Astrocyte (in vitro differentiated cells and primary cell): ENCODE data around the gene FRMD7.

ENCODE experiments used
- EZH2 ChIP-seq: IDR thresholded peaks from 2 replicates; pipeline ENCODE4 v1.6.1; 2012; ENCODE audit warnings: mild to moderate bottlenecking, low read length, inconsistent platforms; ENCODE audit not compliant: insufficient read depth
- TF ChIP-seq, protein P1 (sequence below): IDR thresholded peaks from 2 replicates; pipeline ENCODE4 v1.5.1; 2011; ENCODE audit warnings: low read depth, mild to moderate bottlenecking, inconsistent platforms, low read length, moderate library complexity; ENCODE audit not compliant: insufficient read depth

DNA sequence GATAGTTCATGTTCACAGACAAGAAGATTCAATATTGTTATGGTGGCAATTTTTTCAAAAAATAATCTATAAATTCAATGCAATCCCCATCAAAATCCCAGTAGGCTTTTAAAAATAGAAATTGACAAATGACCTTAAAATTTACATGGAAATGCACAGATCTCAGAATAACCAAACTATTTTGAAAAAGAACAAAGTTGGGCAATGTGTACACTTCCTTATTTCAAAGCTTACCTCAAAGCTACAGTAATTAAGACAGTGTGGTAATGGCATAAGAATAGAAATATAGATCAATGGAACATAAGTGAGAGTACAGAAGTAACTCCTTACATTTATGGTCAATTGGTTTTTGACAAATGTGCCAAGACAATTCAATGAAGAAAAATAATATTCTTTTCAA is 39.0 kb downstream of the FRMD7 start:
- TF ChIP-seq, protein P1, sequence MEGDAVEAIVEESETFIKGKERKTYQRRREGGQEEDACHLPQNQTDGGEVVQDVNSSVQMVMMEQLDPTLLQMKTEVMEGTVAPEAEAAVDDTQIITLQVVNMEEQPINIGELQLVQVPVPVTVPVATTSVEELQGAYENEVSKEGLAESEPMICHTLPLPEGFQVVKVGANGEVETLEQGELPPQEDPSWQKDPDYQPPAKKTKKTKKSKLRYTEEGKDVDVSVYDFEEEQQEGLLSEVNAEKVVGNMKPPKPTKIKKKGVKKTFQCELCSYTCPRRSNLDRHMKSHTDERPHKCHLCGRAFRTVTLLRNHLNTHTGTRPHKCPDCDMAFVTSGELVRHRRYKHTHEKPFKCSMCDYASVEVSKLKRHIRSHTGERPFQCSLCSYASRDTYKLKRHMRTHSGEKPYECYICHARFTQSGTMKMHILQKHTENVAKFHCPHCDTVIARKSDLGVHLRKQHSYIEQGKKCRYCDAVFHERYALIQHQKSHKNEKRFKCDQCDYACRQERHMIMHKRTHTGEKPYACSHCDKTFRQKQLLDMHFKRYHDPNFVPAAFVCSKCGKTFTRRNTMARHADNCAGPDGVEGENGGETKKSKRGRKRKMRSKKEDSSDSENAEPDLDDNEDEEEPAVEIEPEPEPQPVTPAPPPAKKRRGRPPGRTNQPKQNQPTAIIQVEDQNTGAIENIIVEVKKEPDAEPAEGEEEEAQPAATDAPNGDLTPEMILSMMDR, result no peak
- no peak for TF ChIP-seq EZH2
